ENCODE data around the gene DCUN1D4. TPM values are rescaled to one million over a fixed set of nuclear protein-coding genes. Genes with fewer than 3 reads are reported as not detected.

Gene DCUN1D4
- total RNA-seq, 6 experiments from 2014 or later, result 22.6 to 62.4 (median 37.0) TPM

DNA sequence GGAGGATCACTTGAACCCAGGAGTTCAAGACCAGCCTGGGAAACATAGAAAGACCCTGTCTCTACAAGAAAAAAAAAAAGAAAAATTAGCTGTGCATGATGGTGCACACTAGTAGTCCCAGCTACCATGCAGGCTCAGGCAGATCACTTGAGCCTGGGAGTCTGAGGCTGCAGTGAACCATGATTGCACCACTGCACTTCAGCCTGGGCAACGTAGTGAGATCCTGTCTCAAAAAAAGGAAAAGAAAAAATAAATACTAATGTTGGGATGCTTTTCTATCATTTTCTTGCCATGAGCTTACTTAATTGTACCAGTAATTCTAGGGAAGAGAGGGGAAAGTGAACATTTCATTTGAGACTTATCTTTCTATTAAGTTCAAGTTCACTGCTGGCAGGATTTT is 19.8 kb downstream of the DCUN1D4 start:
- Histone ChIP-seq H3K27me3 (no peaks in the 10 kb centered on the region), H3K27ac (no peak overlapping the region), H3K9me3 (no peaks in the 10 kb centered on the region), H3K4me1 (peaks cover 0 to 47% (median 7%) of the 10 kb centered on the region in 4 donors), H3K36me3 (peaks cover 0 to 30% (median 12%) of the 10 kb centered on the region in 4 donors), H3K4me3 (no peak overlapping the region)
- TF ChIP-seq POLR2A (IDR thresholded peaks at IDR 0.05), result no peak
- TF ChIP-seq, protein P1, sequence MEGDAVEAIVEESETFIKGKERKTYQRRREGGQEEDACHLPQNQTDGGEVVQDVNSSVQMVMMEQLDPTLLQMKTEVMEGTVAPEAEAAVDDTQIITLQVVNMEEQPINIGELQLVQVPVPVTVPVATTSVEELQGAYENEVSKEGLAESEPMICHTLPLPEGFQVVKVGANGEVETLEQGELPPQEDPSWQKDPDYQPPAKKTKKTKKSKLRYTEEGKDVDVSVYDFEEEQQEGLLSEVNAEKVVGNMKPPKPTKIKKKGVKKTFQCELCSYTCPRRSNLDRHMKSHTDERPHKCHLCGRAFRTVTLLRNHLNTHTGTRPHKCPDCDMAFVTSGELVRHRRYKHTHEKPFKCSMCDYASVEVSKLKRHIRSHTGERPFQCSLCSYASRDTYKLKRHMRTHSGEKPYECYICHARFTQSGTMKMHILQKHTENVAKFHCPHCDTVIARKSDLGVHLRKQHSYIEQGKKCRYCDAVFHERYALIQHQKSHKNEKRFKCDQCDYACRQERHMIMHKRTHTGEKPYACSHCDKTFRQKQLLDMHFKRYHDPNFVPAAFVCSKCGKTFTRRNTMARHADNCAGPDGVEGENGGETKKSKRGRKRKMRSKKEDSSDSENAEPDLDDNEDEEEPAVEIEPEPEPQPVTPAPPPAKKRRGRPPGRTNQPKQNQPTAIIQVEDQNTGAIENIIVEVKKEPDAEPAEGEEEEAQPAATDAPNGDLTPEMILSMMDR (IDR thresholded peaks at IDR 0.05), result no peak
- 80% methylated on average over 1 of the region's 1 CpG for WGBS (ENCODE audit: insufficient coverage, low coverage, low lambda C conversion rate, missing lambda C conversion rate)
- DNase-seq (no peak), ATAC-seq (no peak)
- intact Hi-C loops (cut with DNase I), result no loop called here

DNA sequence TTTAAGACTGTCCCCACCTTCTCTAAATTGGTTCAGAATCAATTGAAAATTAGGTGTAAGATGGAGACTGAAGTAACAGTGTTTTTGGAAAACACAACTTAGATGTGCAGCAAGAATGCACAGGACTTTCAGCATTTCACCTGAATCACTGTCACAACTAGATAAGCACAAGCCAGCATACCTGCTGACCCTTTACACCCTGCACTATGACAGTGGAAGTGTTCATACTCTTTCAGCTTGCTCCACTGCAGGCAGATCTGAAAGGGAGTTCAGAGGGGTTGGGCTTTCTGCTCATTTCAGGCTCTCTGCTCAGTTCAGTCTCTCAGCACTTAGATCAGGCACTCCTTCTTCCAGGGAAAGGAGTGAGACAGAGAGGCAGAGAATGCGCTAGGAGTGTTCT is 22.8 kb downstream of the DCUN1D4 start:
- DNase-seq (no peak), ATAC-seq (peak in 2 of 4 donors; percentile 39 to 59)
- WGBS (ENCODE audit: insufficient coverage, low coverage, low lambda C conversion rate, missing lambda C conversion rate), result 92% methylated on average over 1 of the region's 1 CpG
- peaks cover 0 to 33% (median 2%) of the 10 kb centered on the region in 4 donors for H3K4me1 ChIP-seq
- no peaks in the 10 kb centered on the region for H3K9me3 ChIP-seq
- H3K36me3 ChIP-seq, result peaks cover 0 to 30% (median 14%) of the 10 kb centered on the region in 4 donors
- intact Hi-C loops (cut with DNase I), result no loop called here
- no peak overlapping the region for H3K27ac ChIP-seq
- TF ChIP-seq, protein P1 (IDR thresholded peaks at IDR 0.05), result no peak
- no peak for TF ChIP-seq POLR2A (IDR thresholded peaks at IDR 0.05)
- no peak overlapping the region for H3K4me3 ChIP-seq
- no peaks in the 10 kb centered on the region for H3K27me3 ChIP-seq

DNA sequence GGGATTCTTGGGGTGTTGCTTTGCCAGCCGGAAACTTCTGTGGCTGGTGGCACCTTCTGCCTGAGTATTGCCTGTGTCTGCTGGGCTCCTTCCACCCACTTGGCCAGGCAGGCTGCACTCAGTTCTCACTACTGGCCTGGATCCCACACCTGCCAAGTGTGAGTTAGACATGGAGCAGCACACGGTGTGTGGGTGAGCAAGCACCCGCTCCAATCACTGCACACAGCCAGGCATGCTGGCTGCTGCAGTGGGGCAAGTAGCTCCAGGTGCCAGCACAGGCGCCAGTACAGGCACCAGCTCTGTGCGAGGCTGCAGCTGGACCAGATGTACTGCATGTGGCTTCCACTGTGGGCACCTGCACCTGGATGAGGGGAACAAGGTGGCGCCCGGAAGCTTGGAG is 23.9 kb downstream of the DCUN1D4 start:
- peaks cover 0 to 30% (median 14%) of the 10 kb centered on the region in 4 donors for H3K36me3 ChIP-seq
- TF ChIP-seq POLR2A (IDR thresholded peaks at IDR 0.05), result no peak
- TF ChIP-seq, protein P1 (IDR thresholded peaks at IDR 0.05), result no peak
- peaks cover 0 to 38% (median 2%) of the 10 kb centered on the region in 4 donors for H3K4me1 ChIP-seq
- H3K27me3 ChIP-seq, result no peaks in the 10 kb centered on the region
- ATAC-seq (no peak), DNase-seq (no peak)
- H3K9me3 ChIP-seq, result no peaks in the 10 kb centered on the region
- no peak overlapping the region for H3K4me3 ChIP-seq
- no CpG with 5 or more reads among the region's 7 CpGs for WGBS (ENCODE audit: insufficient coverage, low coverage, low lambda C conversion rate, missing lambda C conversion rate)
- no peak overlapping the region for H3K27ac ChIP-seq
- intact Hi-C loops (cut with DNase I), result no loop called here

DNA sequence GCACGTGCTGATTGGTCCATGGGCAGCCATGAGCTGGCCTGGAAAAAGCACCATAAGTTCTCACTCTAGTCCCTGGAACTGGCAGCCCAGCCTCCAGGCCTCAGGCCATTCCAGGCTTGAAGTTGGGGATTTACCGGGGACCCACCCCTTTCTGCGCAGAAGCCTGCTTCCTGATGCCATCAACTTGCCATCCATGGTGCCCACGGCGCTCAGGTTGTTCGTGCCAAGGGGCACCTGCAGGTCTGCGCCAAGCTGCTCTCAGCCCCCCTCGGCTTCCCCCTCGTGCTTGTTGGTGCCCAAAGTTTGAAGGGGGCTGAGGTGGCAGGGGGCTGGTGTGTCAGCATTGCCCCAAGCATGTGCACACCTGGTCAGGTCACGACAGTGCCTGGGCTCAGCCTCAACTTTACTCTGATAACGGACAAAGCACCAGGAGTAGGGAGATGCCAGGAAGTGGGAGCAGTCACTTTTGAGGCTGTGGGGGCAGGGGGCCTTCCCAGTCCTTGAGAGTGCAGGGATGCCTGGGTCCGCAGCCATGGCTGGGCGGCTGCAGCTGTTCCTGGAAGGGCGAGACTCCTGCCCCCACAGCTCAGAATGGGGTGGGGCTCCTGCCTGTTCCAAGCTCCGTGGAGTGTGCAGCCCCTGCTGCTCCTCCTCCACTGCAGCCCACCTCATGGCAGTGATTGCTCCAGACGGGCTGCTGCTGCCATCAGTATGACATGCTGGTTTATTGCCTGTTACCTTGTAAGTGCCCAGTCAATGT is 24.9 kb downstream of the DCUN1D4 start:
- no peak for TF ChIP-seq POLR2A (IDR thresholded peaks at IDR 0.05)
- TF ChIP-seq, protein P1 (IDR thresholded peaks at IDR 0.05), result no peak
- Histone ChIP-seq H3K9me3 (no peaks in the 10 kb centered on the region), H3K36me3 (peaks cover 0 to 36% (median 15%) of the 10 kb centered on the region in 4 donors), H3K4me3 (no peak overlapping the region), H3K27me3 (no peaks in the 10 kb centered on the region), H3K4me1 (peaks cover 0 to 39% (median 2%) of the 10 kb centered on the region in 4 donors), H3K27ac (no peak overlapping the region)
- no peak for ATAC-seq
- intact Hi-C loops (cut with DNase I), result no loop called here
- no peak for DNase-seq
- 93% methylated on average over 3 of the region's 16 CpGs for WGBS (ENCODE audit: insufficient coverage, low coverage, low lambda C conversion rate, missing lambda C conversion rate)
